HG03066 (cell line): ENCODE data around the gene BLTP2.
"Not testable (repeated sequence)": the region's sequence is repeated elsewhere in the genome, so short reads cannot be mapped to it uniquely, and the experiment has no call there.

Experiments used
- ATAC-seq: cut with Tn5 transposase; IDR thresholded peaks from one replicate; pipeline ENCODE4 v1.9.1; 2021; ENCODE audit warnings: low read depth; ENCODE audit not compliant: unreplicated experiment

Gene BLTP2

DNA sequence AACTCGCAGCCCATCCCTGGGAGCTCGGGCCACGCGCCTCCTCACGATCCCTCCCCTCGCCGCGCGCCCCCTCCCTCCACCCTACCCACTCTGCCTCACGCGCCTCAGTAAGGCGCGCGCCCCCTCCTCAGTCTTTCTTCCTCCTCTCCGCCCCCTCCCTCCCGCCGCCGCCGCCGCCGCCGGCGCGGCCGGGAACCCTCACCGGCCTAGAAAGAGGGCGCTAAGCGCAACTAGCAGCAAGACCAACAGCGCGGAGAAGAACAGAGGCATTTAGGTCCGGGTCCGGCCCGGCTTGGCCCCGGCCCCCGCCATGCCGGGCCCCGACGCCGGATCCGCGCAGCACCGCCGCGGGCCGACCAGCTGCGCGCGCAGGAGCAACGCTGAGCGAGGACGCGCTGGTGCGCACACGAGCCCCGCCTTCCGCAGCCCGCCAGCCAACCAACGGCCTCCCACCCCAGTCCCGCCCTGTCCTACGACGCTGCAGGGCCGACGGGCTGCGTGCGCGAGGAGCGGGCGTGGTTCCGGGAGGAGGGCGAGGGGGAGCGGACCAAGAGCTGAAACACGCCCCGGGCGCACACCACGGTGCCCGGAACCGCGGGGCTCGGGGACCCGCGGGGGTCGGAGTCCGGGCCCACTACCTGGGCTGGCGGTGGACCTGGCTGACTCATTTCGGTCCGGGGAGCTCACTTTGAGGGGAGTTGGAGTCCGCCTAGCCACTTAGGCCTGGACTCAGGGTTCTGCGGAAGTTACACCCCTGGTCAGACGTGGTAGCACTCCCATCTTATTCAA is at the start of gene BLTP2:
TSS of gene BLTP2 (minus strand) at position 372 of the 789 bp plus-strand sequence. CDS start at position 270, 102 bp downstream.
- ATAC-seq: peak; percentile 94

DNA sequence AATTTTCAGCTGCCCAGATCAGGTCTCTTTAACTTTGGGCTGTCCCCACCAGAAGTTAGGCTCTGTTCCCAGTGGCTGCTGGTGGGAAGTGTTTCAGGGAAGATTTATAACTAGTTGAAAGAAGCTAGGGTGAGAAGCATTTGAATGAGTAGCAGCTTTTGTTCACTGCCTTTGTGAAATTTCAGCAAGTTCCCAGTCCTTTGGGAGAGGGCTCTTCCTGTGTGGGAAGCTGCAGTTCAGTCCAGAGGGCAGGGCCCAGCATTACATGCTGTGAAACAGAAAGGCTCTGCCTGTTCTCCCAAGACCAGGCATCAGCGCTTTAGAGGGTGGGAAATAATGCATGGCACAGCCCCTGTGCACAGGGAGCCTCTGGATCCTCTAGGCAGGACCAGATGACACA is 48.9 kb upstream of the BLTP2 start:
- ATAC-seq: no peak

DNA sequence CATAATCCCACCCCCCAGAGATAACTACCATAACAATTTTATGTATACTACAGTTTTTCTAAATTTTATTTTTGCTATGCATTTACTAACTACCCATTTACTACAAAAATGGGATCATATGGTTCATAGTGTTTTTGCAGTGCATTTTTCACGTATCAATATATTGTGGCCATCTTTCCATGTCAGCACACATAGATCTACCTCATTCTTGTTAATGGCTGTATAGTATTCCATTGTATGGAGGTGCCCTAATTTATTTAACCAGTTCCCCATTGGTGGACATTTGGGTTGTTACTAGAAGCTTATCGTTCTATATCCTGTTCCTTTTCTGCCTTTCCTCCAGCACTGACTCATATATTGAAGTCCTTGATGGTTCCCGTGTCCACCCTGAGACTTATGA is 44.1 kb upstream of the BLTP2 start:
- no peak for ATAC-seq

DNA sequence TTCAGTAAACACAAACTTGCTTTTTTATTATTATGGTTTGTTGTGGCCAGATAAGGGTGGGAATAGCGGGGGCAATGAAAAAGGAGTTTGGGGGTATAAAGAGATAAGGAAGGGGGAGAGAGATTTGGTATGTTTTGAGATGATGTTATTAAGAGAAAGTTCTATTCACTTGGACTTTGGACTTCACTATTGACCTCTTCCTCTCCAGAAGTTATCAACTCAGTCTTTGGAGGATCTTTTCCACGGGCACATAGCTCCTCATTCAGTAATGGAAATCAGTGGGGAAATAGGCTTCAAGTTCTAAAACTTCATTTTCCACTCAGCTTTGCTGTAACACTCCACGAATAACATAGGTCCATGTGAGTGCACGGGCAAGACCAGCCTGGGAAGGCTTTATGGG is 43.5 kb upstream of the BLTP2 start:
- no peak for ATAC-seq

DNA sequence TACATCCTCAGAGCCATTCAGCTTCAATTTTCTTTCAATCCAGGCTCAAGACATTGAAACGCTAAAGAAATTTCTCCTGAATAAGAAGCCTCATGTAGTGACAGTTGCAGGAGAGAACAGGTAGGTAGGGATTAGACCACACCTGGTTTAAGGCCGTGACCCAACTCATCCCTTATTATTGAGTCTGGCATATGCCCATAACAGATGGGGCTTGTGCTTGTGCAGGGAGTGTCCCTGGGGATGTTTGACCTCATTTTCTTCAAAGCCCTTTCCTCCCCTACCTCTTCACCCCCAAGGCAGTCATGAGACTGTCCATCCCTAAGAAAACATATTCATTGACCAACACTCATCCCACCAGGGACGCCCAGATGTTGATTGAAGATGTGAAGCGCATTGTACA is 41.3 kb upstream of the BLTP2 start:
- no peak for ATAC-seq

GRCh38 chr17:28685366-28685765 is 40.4 kb upstream of the BLTP2 start:
- ATAC-seq: no peak

DNA sequence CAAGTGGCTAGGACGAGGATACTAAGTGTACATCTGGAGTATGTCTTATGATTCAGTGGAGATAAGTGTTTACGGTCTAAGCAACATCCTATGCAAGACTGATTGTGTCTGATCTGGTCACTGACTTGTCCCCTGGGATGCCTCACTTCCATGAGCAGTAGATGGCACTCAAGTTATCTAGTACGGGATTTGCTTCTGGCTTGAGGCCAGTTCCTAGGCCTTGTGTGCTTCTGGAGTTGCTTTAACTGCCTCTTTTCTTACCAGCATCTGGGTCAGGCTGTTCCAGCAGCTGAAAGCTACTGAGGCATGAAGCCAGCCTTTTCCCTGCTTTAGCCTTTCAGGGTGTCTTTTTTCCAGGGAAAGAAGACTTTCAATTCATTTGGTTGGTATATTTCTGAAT is 40.0 kb upstream of the BLTP2 start:
- no peak for ATAC-seq

DNA sequence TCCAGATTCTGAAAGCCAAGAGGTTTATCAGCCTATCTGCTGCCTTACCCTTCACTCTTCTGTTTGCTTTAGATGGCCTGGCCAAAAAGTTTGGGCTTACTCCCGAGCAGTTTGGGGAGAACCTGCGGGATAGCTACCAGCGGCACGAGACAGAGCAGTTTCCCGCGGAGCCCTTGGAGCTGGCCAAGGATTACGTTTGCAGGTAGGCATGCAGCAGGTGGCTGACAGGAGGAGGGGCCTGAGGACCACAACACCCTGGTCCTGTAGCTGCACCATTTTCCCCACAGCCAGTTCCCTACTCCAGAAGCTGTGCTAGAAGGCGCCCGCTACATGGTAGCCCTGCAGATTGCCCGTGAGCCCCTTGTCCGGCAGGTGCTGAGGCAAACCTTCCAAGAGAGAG is 37.7 kb upstream of the BLTP2 start:
- no peak for ATAC-seq

GRCh38 chr17:28675980-28676379 is 31.0 kb upstream of the BLTP2 start:
- no peak for ATAC-seq

- no peak for ATAC-seq
Observed at GRCh38 chr17:28675490-28675889, 30.5 kb upstream of the BLTP2 start.

DNA sequence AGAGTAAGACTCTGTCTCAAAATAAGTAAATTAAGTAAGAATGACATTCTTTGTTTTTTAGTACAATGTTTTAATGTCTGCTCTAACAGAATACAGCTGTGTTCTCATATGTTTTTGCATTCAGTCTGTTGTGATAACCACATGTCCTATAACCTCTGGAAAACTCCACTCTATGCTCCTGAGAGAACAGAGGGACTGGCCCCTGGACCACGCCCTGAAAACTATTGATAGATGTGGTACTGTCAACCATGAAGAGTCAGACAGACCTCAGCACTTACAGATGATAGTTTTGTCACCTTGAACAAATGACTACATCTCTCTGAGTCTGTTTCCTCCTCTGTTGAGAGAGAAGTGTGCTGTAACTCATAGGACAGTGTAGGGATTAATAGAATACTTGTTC is 25.0 kb upstream of the BLTP2 start:
- no peak for ATAC-seq

DNA sequence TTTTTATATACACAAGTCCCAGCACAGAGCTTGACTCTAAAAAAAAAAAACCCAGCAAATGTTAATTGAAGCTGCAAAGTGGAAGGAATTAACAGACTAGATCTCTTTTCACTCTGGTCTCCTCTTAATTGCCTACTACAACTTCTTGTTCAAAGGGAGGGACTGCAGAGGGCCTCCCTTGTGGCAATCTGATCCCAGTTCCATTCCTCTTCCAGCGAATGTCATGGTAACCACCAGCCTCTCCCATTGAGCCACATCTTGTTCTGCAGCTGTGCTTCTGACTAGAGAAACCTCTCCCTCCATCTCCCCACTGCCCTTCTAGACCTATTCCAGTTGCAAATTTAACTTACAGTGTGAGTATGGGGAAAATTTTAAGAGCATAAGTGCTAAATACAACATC is 22.9 kb upstream of the BLTP2 start:
- no peak for ATAC-seq

DNA sequence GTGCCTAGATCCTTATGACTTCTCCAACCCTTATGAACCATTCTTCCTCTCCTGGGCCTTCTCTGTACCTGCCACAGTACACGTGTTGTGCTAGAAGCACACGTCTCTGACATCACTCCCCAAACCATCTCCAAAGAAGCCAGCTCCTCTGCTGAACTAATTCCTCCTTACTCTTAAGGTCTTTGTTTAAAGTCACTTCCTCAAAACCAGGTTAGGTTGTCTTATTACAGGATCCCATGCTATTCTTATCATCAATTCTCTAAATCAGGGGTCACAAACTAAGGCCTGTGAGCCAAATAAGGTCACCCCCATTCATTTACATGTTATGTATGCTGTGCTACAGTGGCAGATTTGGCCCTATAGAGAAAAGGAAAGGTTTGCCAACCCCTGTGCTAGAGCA is 21.0 kb upstream of the BLTP2 start:
- ATAC-seq: no peak

- no peak for ATAC-seq
Observed at GRCh38 chr17:28663723-28664122, 18.8 kb upstream of the BLTP2 start.

- ATAC-seq: no peak
Observed at GRCh38 chr17:28662527-28662829, 17.5 kb upstream of the BLTP2 start.

- peak; percentile 82 for ATAC-seq
Observed at GRCh38 chr17:28661635-28662526, 16.9 kb upstream of the BLTP2 start, which contains the start of the genes SDF2 and SUPT6H. TSS of gene SDF2 (minus strand) at chr17:28661906. CDS start at chr17:28661876, 30 bp downstream. TSS of gene SUPT6H (plus strand) at chr17:28662205. CDS start at chr17:28673402, 11,197 bp downstream.

DNA sequence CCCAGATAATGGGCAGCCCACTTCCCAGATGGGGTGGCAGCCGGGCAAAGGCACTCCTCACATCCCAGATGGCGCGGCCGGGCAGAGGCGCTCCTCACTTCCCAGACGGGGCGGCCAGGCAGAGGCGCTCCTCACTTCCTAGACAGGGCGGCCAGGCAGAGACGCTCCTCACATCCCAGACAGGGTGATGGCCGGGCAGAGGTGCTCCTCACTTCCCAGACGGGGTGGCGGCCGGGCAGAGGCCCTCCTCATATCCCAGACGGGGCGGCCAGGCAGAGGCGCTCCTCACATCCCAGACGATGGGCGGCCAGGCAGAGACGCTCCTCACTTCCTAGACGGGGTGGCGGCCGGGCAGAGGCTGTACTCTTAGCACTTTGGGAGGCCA is 14.5 kb upstream of the BLTP2 start:
- ATAC-seq: not testable (repeated sequence)

DNA sequence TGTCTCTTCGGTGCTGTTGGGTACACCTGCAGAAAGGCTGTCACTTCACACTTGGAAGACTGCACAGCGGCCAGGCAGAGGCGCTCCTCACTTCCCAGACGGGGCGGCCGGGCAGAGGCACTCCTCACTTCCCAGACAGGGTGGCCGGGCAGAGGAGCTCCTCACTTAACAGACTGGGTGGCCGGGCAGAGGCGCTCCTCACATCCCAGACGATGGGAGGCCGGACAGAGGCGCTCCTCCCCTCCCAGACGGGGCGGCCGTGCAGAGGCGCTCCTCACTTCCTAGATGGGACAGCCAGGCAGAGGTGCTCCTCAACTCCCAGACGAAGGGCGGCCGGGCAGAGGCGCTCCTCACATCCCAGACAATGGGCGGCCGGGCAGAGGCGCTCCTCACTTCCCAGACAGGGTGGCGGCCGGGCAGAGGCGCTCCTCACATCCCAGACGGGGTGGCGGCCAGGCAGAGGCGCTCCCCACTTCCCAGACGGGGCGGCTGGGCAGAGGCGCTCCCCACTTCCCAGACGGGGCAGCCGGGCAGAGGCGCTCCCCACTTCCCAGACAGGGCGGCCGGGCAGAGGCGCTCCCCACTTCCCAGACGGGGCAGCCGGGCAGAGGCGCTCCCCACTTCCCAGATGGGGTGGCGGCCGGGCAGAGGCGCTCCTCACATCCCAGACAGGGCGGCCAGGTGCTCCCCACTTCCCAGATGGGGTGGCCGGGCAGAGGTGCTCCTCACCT is 14.0 kb upstream of the BLTP2 start:
- ATAC-seq: not testable (repeated sequence)

DNA sequence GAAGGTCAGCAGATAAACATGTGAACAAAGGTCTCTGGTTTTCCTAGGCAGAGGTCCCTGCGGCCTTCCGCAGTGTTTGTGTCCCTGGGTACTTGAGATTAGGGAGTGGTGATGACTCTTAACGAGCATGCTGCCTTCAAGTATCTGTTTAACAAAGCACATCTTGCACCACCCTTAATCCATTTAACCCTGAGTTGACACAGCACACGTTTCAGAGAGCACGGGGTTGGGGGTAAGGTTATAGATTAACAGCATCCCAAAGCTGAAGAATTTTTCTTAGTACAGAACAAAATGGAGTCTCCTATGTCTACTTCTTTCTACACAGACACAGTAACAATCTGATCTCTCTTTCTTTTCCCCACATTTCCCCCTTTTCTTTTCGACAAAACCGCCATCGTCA is 13.4 kb upstream of the BLTP2 start:
- not testable (repeated sequence) for ATAC-seq

DNA sequence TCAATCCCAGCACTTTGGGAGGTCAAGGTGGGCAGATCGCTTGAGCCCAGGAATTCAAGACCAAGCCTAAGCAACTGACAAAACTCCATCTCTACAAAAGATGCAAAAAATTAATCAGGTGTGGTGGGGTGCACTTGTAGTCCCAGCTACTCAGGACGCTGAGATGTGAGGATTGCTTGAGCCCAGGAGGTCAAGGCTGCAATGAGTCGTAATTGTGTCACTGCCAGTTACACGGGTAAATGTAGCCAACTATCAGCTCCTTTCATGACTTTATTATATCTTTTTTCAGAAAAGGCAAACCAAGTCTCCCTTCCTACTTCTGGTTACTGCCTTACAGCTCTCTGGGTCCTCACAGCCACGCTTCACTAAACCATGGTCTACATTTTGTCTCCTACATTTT is 12.8 kb upstream of the BLTP2 start:
- ATAC-seq: no peak

GRCh38 chr17:28655160-28655559 is 10.2 kb upstream of the BLTP2 start:
- ATAC-seq: no peak
